ENCODE data around the gene NSUN7.
"Not testable (repeated sequence)": the region's sequence is repeated elsewhere in the genome, so short reads cannot be mapped to it uniquely, and the experiment has no call there.

NSUN7 gene

DNA sequence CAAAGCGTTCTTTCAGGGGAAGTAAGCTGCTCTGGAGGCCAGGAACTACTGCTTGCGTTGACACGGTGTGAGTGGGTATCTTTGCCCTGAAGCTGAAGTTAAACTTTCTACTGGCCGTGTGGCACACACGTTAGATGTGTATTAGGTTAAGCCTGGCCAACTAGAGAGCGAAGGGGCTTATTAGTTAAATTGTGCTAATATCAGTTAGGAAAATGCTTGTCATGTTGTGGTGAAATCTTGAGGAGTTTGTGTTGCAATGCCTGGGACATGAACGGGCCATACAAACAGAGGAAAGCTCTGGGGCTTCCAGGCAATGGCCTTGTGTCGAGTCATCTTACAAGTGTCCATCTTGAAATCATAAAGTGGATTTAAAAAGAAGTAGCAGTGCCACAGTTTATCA is 62.6 kb downstream of the NSUN7 start:
- in situ Hi-C loops (cut with MboI; ENCODE audit: low sequenced_read_pairs): no loop called here

DNA sequence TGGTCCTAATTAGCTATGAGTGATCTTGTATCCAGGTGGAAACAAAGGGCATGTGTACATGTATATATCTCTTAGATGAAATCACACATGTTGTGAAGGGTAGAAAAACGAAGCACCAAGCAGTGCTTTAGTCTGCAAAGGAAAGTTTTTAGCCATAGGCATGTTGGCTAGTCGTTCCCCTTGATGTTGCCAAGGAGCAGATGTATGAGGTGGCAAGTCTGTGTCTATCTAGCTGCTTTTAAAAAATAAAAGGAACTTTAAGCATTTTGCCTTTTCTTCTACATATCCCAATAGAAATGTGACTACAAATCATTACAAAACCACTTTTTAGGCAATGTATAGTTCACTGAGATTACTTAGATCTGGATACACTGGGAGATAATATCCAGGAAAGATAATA is 63.1 kb downstream of the NSUN7 start:
- in situ Hi-C loops (cut with MboI; ENCODE audit: low sequenced_read_pairs): no loop called here

GRCh38 chr4:40817157-40817556 is 67.4 kb downstream of the NSUN7 start:
- in situ Hi-C loops (cut with MboI; ENCODE audit: low sequenced_read_pairs): not testable (repeated sequence)

DNA sequence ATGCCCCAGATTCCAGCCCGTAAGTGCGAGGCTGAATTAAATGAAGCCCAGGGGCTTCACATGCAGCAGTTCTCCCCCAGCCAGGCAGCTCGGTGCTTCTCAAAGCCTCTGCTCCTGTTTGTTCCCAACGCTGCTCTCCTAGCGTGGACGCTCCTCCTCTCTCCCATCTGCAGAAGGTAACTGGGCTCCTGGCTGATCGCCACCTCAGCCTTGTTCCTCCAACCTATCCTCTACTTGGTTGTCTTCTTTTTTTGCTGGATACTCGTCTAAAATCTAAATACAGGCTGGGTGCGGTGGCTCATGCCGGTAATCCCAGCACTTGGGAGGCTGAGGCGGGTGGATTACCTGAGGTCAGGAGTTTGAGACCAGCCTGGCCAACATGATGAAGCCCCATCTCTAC is 70.3 kb downstream of the NSUN7 start:
- in situ Hi-C loops (cut with MboI; ENCODE audit: low sequenced_read_pairs): no loop called here

- in situ Hi-C loops (cut with MboI; ENCODE audit: low sequenced_read_pairs): no loop called here
Observed at GRCh38 chr4:40822420-40823166, 72.8 kb downstream of the NSUN7 start.

GRCh38 chr4:40825014-40825838 is 75.5 kb downstream of the NSUN7 start:
- in situ Hi-C loops (cut with MboI; ENCODE audit: low sequenced_read_pairs): no loop called here

DNA sequence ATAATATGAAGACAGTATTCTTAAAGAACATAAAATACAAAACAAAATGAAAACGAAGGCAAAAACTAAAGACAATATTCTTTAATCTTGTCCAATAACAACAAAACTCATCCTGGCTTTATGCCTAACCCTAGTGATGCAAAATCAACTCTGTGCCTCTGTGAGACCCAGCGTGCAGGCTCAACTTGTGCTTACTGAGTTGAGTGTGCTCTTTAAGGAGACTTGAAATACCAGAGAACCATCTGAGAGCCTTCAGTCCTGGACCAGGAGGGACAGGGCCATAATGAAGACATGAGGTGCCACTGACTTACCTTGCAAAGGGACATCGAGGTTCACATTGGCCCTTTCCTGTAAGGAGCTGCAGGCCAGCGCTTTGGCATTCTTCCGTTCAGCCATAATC is 77.1 kb downstream of the NSUN7 start:
- in situ Hi-C loops (cut with MboI; ENCODE audit: low sequenced_read_pairs): no loop called here

DNA sequence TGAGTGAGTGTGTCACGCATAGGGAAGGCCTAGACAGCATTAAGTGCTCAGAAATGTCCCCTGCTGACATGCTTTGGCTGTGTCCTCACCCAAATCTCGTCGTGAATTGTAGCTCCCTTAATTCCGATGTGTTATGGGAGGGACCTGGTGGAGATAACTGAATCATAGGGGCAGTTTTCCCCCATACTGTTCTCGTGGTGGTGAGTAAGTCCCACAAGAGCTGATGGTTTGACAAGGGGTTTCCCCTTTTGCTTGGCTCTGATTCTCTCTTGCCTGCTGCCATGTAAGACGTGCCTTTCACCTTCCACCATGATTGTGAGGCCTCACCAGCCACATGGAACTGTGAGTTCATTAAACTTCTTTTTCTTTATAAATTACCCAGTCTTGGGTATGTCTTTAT is 78.0 kb downstream of the NSUN7 start:
- in situ Hi-C loops (cut with MboI; ENCODE audit: low sequenced_read_pairs): no loop called here

GRCh38 chr4:40828661-40829060 is 78.9 kb downstream of the NSUN7 start:
- in situ Hi-C loops (cut with MboI; ENCODE audit: low sequenced_read_pairs): no loop called here

- in situ Hi-C loops (cut with MboI; ENCODE audit: low sequenced_read_pairs): no loop called here
Observed at GRCh38 chr4:40829586-40829985, 79.8 kb downstream of the NSUN7 start.

GRCh38 chr4:40831146-40831907 is 81.6 kb downstream of the NSUN7 start:
- in situ Hi-C loops (cut with MboI; ENCODE audit: low sequenced_read_pairs): no loop called here

GRCh38 chr4:40832175-40832574 is 82.4 kb downstream of the NSUN7 start:
- in situ Hi-C loops (cut with MboI; ENCODE audit: low sequenced_read_pairs): no loop called here

- in situ Hi-C loops (cut with MboI; ENCODE audit: low sequenced_read_pairs): no loop called here
Observed at GRCh38 chr4:40833212-40833611, 83.5 kb downstream of the NSUN7 start.

- in situ Hi-C loops (cut with MboI; ENCODE audit: low sequenced_read_pairs): no loop called here
Observed at GRCh38 chr4:40837094-40837870, 87.5 kb downstream of the NSUN7 start.

DNA sequence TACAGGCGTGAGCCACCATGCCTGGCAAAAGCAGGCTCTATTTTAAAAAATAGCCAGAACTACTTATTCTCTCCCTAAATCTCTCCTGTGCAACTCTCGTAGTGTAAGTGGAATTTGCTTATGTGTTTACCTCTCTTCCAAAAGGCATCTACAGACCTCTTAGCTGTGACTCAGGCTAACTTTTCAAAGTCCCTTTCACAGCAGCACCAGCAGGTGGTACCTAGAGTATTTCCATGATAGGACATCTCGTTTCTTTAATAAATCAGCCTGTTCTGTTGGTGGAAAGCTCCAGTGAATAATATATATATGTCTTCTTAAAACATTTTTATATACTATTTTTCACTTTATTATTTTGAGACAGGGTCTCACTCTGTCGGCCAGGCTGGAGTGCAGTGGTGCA is 89.0 kb downstream of the NSUN7 start:
- in situ Hi-C loops (cut with MboI; ENCODE audit: low sequenced_read_pairs): no loop called here

DNA sequence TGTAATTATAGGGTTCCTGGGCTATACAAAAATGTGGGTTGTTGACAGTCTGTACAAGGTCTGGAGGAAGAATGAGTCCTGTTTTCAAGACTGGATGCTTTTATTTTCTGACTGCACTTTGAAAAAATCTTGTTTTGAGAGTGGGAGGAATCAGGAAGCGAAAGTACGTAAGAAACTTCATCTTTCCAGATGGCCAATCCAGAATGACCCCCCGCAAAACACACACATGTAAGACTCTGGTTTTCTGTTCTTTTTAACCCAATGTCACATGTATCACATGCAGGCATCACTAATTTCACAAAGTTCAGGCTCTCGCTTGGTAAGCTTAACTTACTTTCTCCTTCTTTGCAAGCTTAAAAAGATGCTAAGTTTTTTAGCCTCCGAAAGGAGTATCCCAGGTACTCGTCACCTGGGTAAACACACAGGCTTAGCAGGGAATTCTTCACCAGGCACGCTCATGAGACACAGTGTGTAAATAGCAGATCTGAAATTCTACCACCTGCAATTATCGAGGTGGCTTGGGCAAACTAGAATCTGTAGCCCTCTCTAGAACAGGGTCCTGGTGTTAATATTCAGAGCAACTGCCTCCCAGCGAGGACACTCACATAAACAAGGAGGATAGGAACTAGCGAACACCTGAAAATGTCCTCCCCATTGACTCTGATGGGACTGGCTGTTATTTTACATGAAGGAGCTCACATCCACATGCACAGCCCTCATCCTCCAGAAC is 90.7 kb downstream of the NSUN7 start:
- in situ Hi-C loops (cut with MboI; ENCODE audit: low sequenced_read_pairs): no loop called here

DNA sequence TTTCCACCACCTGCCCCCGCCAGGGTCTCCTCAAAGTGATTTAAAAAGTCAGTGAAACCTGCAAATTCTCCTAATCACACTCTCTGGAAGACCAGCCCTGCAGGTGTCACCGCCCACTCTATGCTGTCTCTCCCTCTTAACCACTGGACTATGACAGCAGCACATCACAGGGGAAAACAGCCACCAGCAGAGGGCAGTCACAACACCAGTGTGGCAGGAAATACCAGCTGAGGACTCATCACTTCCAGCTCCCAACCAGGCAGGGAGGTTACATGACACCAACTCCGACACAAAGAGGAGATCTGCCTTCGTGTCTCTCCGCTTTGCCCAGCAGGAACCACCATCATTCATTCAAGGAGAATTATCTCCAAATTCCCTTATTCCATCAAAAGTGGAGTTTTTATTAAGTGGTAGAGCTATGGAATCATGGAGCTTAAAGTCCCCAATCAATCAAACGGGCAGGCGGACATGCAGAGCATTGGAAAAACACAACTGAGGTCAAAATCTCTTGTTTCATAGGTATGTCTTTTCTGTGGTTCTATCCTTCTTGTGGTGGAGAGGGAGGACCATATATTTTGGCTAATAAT is 91.3 kb downstream of the NSUN7 start:
- in situ Hi-C loops (cut with MboI; ENCODE audit: low sequenced_read_pairs): no loop called here

DNA sequence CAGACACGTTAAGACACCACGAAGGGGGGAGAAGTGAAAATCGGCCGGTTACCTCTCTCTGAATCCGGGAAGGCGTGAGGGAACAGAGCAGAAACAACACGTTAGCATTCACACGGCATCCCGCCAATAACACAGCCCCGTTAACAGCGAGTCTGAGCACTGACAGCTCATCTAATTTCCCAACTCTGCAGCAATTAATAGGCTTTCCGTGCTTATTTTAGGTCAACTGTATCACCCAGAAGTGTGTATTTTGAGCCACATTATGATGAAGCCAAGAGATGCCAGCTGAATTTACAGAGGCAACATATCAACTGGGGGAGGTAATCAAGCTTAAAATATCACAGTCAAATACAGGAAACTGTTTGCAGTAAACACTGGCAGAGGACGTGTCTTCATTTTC is 92.6 kb downstream of the NSUN7 start:
- in situ Hi-C loops (cut with MboI; ENCODE audit: low sequenced_read_pairs): no loop called here

- in situ Hi-C loops (cut with MboI; ENCODE audit: low sequenced_read_pairs): no loop called here
Observed at GRCh38 chr4:40842725-40843423, 93.1 kb downstream of the NSUN7 start.

Data from hTERT RPE-1 (cell line).